ENCODE results near the gene LRRC8D.

Gene LRRC8D

GRCh38 chr1:89942014-89942413 is 121.2 kb downstream of the LRRC8D start:
- TF ChIP-seq CTCF (conservative IDR thresholded peaks at IDR 0.05; ENCODE audit: low read length): no peak
- TF ChIP-seq EZH2phosphoT487 (IDR thresholded peaks at IDR 0.05; ENCODE audit: borderline replicate concordance): no peak
- Histone ChIP-seq H3F3A (ENCODE audit: low read depth) (no peaks in the 10 kb centered on the region), H4K20me1 (ENCODE audit: insufficient read depth, low read length, poor library complexity, severe bottlenecking) (no peaks in the 10 kb centered on the region)

GRCh38 chr1:89942825-89943658 is 122.2 kb downstream of the LRRC8D start:
- no peak for TF ChIP-seq EZH2phosphoT487 (IDR thresholded peaks at IDR 0.05; ENCODE audit: borderline replicate concordance)
- no peak for TF ChIP-seq CTCF (conservative IDR thresholded peaks at IDR 0.05; ENCODE audit: low read length)
- Histone ChIP-seq H2AFZ (ENCODE audit: low read length) (no peak overlapping the region), H3F3A (ENCODE audit: low read depth) (no peaks in the 10 kb centered on the region), H3K9me3 (ENCODE audit: insufficient read depth, low read depth, low read length) (no peaks in the 10 kb centered on the region), H3K79me2 (ENCODE audit: insufficient read depth, low read length) (no peaks in the 10 kb centered on the region), H3K27me3 (ENCODE audit: insufficient read depth, low read length, poor library complexity, severe bottlenecking) (no peaks in the 10 kb centered on the region), H3K4me3 (ENCODE audit: low read length, poor library complexity, severe bottlenecking) (no peak overlapping the region), H3K9ac (ENCODE audit: low read depth, low read length, poor library complexity, severe bottlenecking) (no peak overlapping the region), H3K9me2 (replicated peaks; ENCODE audit: low read depth, low read length) (no peaks in the 10 kb centered on the region), H4K20me1 (ENCODE audit: insufficient read depth, low read length, poor library complexity, severe bottlenecking) (no peaks in the 10 kb centered on the region), H3K36me3 (ENCODE audit: insufficient read depth, low read length) (peaks cover 6% of the 10 kb centered on the region; the same call in 1 of the 2 replicates), H3K4me2 (ENCODE audit: low read depth, low read length, poor library complexity, severe bottlenecking) (no peak overlapping the region), H3K4me1 (ENCODE audit: insufficient read depth, low read length, poor library complexity, severe bottlenecking) (peaks cover 12% of the 10 kb centered on the region)

More at GRCh38 chr1:89942014-89942413, 121.2 kb downstream of the LRRC8D start:
- Histone ChIP-seq H3K9ac (ENCODE audit: low read depth, low read length, poor library complexity, severe bottlenecking) (no peak overlapping the region), H3K27me3 (ENCODE audit: insufficient read depth, low read length, poor library complexity, severe bottlenecking) (no peaks in the 10 kb centered on the region), H3K4me1 (ENCODE audit: insufficient read depth, low read length, poor library complexity, severe bottlenecking) (peaks cover 16% of the 10 kb centered on the region), H3K36me3 (ENCODE audit: insufficient read depth, low read length) (peaks cover 13% of the 10 kb centered on the region; the same call in 1 of the 2 replicates), H3K4me2 (ENCODE audit: low read depth, low read length, poor library complexity, severe bottlenecking) (no peak overlapping the region), H2AFZ (ENCODE audit: low read length) (no peak overlapping the region), H3K9me2 (replicated peaks; ENCODE audit: low read depth, low read length) (no peaks in the 10 kb centered on the region), H3K79me2 (ENCODE audit: insufficient read depth, low read length) (no peaks in the 10 kb centered on the region), H3K4me3 (ENCODE audit: low read length, poor library complexity, severe bottlenecking) (no peak overlapping the region), H3K9me3 (ENCODE audit: insufficient read depth, low read depth, low read length) (no peaks in the 10 kb centered on the region)

- no peak overlapping the region for H3K4me3 ChIP-seq (ENCODE audit: low read length, poor library complexity, severe bottlenecking)
These were observed 123.3 kb downstream of the LRRC8D start for GRCh38 chr1:89943846-89944781.

More at GRCh38 chr1:89943846-89944781, 123.3 kb downstream of the LRRC8D start:
- Histone ChIP-seq H3K79me2 (ENCODE audit: insufficient read depth, low read length) (no peaks in the 10 kb centered on the region), H3K4me2 (ENCODE audit: low read depth, low read length, poor library complexity, severe bottlenecking) (no peak overlapping the region), H3F3A (ENCODE audit: low read depth) (no peaks in the 10 kb centered on the region), H4K20me1 (ENCODE audit: insufficient read depth, low read length, poor library complexity, severe bottlenecking) (no peaks in the 10 kb centered on the region), H3K9ac (ENCODE audit: low read depth, low read length, poor library complexity, severe bottlenecking) (no peak overlapping the region), H2AFZ (ENCODE audit: low read length) (no peak overlapping the region), H3K9me3 (ENCODE audit: insufficient read depth, low read depth, low read length) (no peaks in the 10 kb centered on the region), H3K27me3 (ENCODE audit: insufficient read depth, low read length, poor library complexity, severe bottlenecking) (no peaks in the 10 kb centered on the region), H3K36me3 (ENCODE audit: insufficient read depth, low read length) (no peaks in the 10 kb centered on the region; the same call in 1 of the 2 replicates), H3K9me2 (replicated peaks; ENCODE audit: low read depth, low read length) (no peaks in the 10 kb centered on the region), H3K4me1 (ENCODE audit: insufficient read depth, low read length, poor library complexity, severe bottlenecking) (peaks cover 6% of the 10 kb centered on the region)
- TF ChIP-seq CTCF (conservative IDR thresholded peaks at IDR 0.05; ENCODE audit: low read length) (no peak), EZH2phosphoT487 (IDR thresholded peaks at IDR 0.05; ENCODE audit: borderline replicate concordance) (no peak)
